Epithelial cell of proximal tubule (primary cell): Measurements from ENCODE around the gene IL17RD. TPM values are rescaled to one million over a fixed set of nuclear protein-coding genes. Genes with fewer than 3 reads are reported as not detected.

Experiments
- DNase-seq: peaks from one replicate; pipeline ENCODE4 v3.0.0-alpha.2; 2011; ENCODE audit warnings: low read depth
- H3K4me3 ChIP-seq: 2 replicates; pipeline ENCODE4 v1.5.1; 2011; ENCODE audit warnings: low read depth, mild to moderate bottlenecking, low read length
- CTCF ChIP-seq: conservative IDR thresholded peaks from 2 replicates; pipeline ENCODE4 v1.5.1; 2012; ENCODE audit warnings: low read depth, mild to moderate bottlenecking, low read length
- total RNA-seq: library from RNA; depleted of rRNA; stranded (reverse); fragments of >200 nt; gene quantifications from 2 replicates; pipeline ENCODE4 v1.2.3, GENCODE V29; 2015

The IL17RD gene
- total RNA-seq, 1 donor from 2014 or later = 28.2 TPM

GRCh38 chr3:57160076-57160764 lies 4.9 kb downstream of the IL17RD start:
- TF ChIP-seq CTCF = no peak
- H3K4me3 ChIP-seq = no peak overlapping the region
- DNase-seq = no peak

GRCh38 chr3:57158813-57159738 lies 6.1 kb downstream of the IL17RD start:
- TF ChIP-seq CTCF = no peak
- no peak overlapping the region for H3K4me3 ChIP-seq
- no peak for DNase-seq

GRCh38 chr3:57158325-57158724 lies 6.8 kb downstream of the IL17RD start:
- no peak for DNase-seq
- TF ChIP-seq CTCF = no peak
- H3K4me3 ChIP-seq = no peak overlapping the region

GRCh38 chr3:57157545-57157944 lies 7.6 kb downstream of the IL17RD start:
- no peak overlapping the region for H3K4me3 ChIP-seq
- DNase-seq = no peak
- TF ChIP-seq CTCF = no peak

- H3K4me3 ChIP-seq = no peak overlapping the region
- DNase-seq = no peak
- TF ChIP-seq CTCF = no peak
Measured at GRCh38 chr3:57155310-57155643, 9.9 kb downstream of the IL17RD start.

- no peak for DNase-seq
- no peak for TF ChIP-seq CTCF
- no peak overlapping the region for H3K4me3 ChIP-seq
Measured at GRCh38 chr3:57154470-57155309, 10.5 kb downstream of the IL17RD start.
